CD4-positive, alpha-beta T cell treated with Interferon gamma for 1 hour (primary cell): Measurements from ENCODE around the gene ZRANB1.

ENCODE experiments used
- DNase-seq: peaks from one replicate; pipeline ENCODE4 v3.0.0-alpha.2; 2020

Gene ZRANB1

GRCh38 chr10:124996127-124996853, 54.4 kb downstream of the ZRANB1 start:
- DNase-seq = no peak

- DNase-seq = no peak
Observed at GRCh38 chr10:124996854-124997215, 54.9 kb downstream of the ZRANB1 start.

GRCh38 chr10:124997306-124997705, 55.4 kb downstream of the ZRANB1 start:
- no peak for DNase-seq

- DNase-seq = no peak
Observed at GRCh38 chr10:124997771-124998623, 56.1 kb downstream of the ZRANB1 start.

GRCh38 chr10:124998624-124999291, 56.8 kb downstream of the ZRANB1 start:
- DNase-seq = no peak

GRCh38 chr10:124999433-125000365, 57.8 kb downstream of the ZRANB1 start:
- no peak for DNase-seq

GRCh38 chr10:125000366-125001312, 58.7 kb downstream of the ZRANB1 start:
- no peak for DNase-seq

- no peak for DNase-seq
Observed at GRCh38 chr10:125001313-125002046, 59.6 kb downstream of the ZRANB1 start.

- DNase-seq = no peak
Observed at GRCh38 chr10:125002047-125002422, 60.1 kb downstream of the ZRANB1 start.

- DNase-seq = no peak
Observed at GRCh38 chr10:125002423-125003145, 60.7 kb downstream of the ZRANB1 start.

GRCh38 chr10:125003146-125003900, 61.4 kb downstream of the ZRANB1 start:
- DNase-seq = no peak

GRCh38 chr10:125003901-125004467, 62.1 kb downstream of the ZRANB1 start:
- DNase-seq = no peak

- no peak for DNase-seq
Observed at GRCh38 chr10:125004571-125005311, 62.8 kb downstream of the ZRANB1 start.

- DNase-seq = no peak
Observed at GRCh38 chr10:125005312-125006187, 63.6 kb downstream of the ZRANB1 start.

GRCh38 chr10:125006188-125006680, 64.3 kb downstream of the ZRANB1 start:
- DNase-seq = no peak

GRCh38 chr10:125006921-125007426, 65.1 kb downstream of the ZRANB1 start:
- DNase-seq = no peak

- no peak for DNase-seq
Observed at GRCh38 chr10:125007436-125007835, 65.5 kb downstream of the ZRANB1 start.
